COLO829 (cell line): ENCODE data around the gene FAM124B.

ENCODE experiments used
- DNase-seq: peaks from one replicate; pipeline ENCODE4 v3.0.0; 2012; ENCODE audit warnings: low spot score

FAM124B gene

GRCh38 chr2:224335991-224336390, 65.9 kb downstream of the FAM124B start:
- no peak for DNase-seq

- no peak for DNase-seq
Observed at GRCh38 chr2:224334726-224335125, 67.2 kb downstream of the FAM124B start.

- no peak for DNase-seq
Observed at GRCh38 chr2:224333726-224334482, 68.0 kb downstream of the FAM124B start.

GRCh38 chr2:224331698-224332097, 70.2 kb downstream of the FAM124B start:
- no peak for DNase-seq

GRCh38 chr2:224328798-224329197, 73.1 kb downstream of the FAM124B start:
- DNase-seq = no peak
